Measurements from ENCODE around the gene CDH11. TPM values are rescaled to one million over a fixed set of nuclear protein-coding genes. Genes with fewer than 3 reads are reported as not detected.

Gene CDH11
- total RNA-seq, 1 donor: under 0.01 TPM

GRCh38 chr16:64989050-64989449, 132.8 kb downstream of the CDH11 start:
- no peak for DNase-seq (ENCODE audit: low read depth in 2 of 3, low spot score in 2 of 3)

GRCh38 chr16:64983963-64984362, 137.9 kb downstream of the CDH11 start:
- DNase-seq (ENCODE audit: low read depth in 2 of 3, low spot score in 2 of 3): no peak

DNA sequence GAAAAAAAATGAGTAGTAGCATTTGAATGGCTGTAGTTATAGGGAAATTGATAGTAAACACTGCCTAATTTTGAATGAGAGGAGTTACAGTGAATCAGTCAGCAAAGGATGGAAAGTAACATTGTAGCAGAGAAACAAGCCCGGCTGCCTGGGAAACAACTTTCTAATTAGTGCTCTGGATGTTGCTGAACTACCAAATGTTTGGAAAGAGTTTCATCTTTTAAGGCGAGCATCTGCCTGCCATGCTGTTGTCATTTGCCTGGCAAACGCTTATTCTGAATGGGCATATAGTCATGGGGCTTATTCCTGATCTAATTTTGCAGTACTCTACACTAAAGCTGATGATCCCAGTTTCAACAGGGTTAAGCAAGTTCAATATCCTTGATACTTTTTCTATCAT, 138.6 kb downstream of the CDH11 start:
- DNase-seq (ENCODE audit: low read depth in 2 of 3, low spot score in 2 of 3): no peak

- DNase-seq (ENCODE audit: low read depth in 2 of 3, low spot score in 2 of 3): no peak
Measured at GRCh38 chr16:64982581-64982980, 139.3 kb downstream of the CDH11 start.

- no peak for DNase-seq (ENCODE audit: low read depth in 2 of 3, low spot score in 2 of 3)
Measured at GRCh38 chr16:64981568-64982281, 140.1 kb downstream of the CDH11 start.

GRCh38 chr16:64977206-64977920, 144.5 kb downstream of the CDH11 start:
- no peak for DNase-seq (ENCODE audit: low read depth in 2 of 3, low spot score in 2 of 3)

- DNase-seq (ENCODE audit: low read depth in 2 of 3, low spot score in 2 of 3): no peak
Measured at GRCh38 chr16:64975821-64976220, 146.0 kb downstream of the CDH11 start.

DNA sequence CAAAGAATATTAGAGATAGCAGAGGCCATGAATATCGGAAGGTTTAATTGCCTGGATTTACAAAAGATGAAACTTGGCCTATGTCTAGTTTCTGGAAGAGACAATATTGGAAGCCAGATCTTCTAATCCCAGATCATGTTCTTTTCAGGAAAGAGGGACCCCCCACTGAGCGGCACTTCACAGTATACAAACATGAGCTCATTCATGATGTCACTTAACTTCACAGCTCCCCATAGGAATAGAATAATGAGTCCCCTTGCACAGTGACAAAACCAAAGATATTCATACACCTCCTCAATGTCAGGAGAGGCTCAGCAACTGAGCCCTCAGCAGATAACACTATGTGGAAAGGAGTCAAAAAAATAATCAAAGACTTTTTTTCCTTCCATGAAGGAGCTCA, 147.5 kb downstream of the CDH11 start:
- no peak for DNase-seq (ENCODE audit: low read depth in 2 of 3, low spot score in 2 of 3)

GRCh38 chr16:64973171-64973570, 148.7 kb downstream of the CDH11 start:
- no peak for DNase-seq (ENCODE audit: low read depth in 2 of 3, low spot score in 2 of 3)

DNA sequence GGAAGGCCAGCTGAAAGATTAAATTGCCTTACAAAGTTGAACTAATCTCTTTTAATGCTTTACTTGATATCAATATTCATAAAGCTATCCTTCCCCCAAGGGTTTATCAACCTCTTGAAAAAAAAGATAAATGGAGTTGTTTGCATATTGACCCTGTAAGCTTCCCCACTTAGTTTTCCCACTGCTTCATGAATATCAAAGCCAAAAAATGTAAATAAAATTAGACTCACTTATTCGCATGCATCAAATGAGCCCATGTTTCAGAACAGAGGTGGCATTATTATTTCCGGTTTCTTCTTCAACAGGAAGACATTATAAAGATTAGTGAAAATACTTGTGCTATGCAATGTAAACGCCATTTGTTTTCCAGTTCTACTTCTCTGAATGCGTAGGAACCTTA, 150.7 kb downstream of the CDH11 start:
- DNase-seq (ENCODE audit: low read depth in 2 of 3, low spot score in 2 of 3): no peak

- DNase-seq (ENCODE audit: low read depth in 2 of 3, low spot score in 2 of 3): no peak
Measured at GRCh38 chr16:64969221-64969620, 152.6 kb downstream of the CDH11 start.

GRCh38 chr16:64968539-64968938, 153.3 kb downstream of the CDH11 start:
- no peak for DNase-seq (ENCODE audit: low read depth in 2 of 3, low spot score in 2 of 3)

DNA sequence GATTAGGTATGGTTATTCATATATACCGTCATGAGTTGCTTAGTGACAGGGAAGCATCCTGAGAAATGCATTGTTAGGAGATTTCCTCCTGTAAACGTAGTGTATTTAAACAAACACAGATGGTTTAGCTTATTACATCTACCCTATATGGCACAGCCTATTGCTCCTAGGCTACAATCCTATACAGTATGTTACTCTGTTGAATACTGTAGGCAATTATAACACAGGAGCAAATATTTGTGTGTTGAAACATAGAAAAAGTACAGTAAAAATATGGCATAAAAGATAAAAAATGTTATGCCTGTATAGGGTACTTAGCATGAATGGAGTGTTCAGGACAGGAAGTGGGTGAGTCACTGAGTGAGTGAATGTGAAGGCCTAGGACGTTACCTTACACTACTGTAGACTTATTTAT, 157.7 kb downstream of the CDH11 start:
- no peak for DNase-seq (ENCODE audit: low read depth in 2 of 3, low spot score in 2 of 3)

- no peak for DNase-seq (ENCODE audit: low read depth in 2 of 3, low spot score in 2 of 3)
Measured at GRCh38 chr16:64962786-64963185, 159.1 kb downstream of the CDH11 start.

GRCh38 chr16:64957246-64957645, 164.6 kb downstream of the CDH11 start:
- DNase-seq (ENCODE audit: low read depth in 2 of 3, low spot score in 2 of 3): no peak

GRCh38 chr16:64952177-64952576, 169.7 kb downstream of the CDH11 start:
- no peak for DNase-seq (ENCODE audit: low read depth in 2 of 3, low spot score in 2 of 3)

DNA sequence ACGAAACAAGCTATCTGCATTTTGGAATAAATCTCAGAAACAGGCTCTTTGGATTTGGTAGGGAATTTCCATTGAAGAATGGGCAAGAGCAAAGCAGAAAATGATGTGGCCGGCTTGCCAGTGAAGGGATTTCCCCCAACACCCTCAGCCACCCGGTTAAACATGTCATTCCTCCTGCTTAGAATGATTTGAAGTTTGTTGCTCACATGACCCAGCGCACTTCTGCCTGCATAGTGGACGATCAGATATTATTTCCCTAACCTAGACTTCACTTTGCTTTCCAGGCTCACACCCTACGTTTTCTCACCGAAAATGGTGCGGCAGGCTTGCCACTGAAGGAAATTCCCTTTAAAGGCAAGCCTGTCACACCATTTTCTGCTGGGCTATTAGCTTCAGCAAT, 170.7 kb downstream of the CDH11 start:
- DNase-seq (ENCODE audit: low read depth in 2 of 3, low spot score in 2 of 3): no peak

DNA sequence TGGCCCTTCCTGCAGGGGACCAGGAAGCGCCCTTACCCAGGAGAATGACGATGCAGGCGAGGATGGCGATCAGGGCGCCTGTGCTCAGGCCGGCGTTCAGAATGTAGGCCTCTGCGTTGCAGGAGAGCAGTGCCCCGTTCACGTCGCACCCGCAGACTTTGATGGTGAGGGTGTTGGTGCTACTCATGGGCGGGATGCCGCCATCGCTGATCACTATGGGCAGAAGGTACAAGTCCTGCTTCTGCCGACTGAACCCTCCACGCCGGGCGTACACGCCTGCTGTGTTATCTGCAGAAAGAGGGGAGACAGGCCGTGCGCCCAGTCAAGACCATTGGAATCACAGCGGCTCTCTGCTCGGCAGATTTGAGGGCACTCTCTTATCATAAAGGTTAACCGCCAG, 171.1 kb downstream of the CDH11 start:
- no peak for DNase-seq (ENCODE audit: low read depth in 2 of 3, low spot score in 2 of 3)

- no peak for DNase-seq (ENCODE audit: low read depth in 2 of 3, low spot score in 2 of 3)
Measured at GRCh38 chr16:64950262-64950661, 171.6 kb downstream of the CDH11 start.

DNA sequence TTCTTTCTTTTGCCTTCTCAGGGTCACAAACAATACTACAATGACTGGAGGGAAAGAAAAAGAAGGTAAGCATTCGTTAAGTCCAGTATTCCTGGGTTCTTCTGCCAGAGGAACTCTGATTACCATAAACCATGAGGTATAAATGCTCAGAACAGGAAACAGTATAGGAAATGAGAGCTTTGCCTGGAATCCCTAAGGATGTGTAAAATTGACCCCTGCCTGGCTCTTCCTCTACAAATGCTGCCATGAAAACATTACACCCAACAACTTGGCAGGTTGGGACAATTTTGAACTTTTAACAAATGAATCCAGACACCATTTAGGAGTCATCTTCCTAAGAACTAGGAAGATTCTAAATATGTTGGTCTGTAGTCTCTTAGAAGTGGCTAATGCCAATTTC, 173.8 kb downstream of the CDH11 start:
- no peak for DNase-seq (ENCODE audit: low read depth in 2 of 3, low spot score in 2 of 3)

DNA sequence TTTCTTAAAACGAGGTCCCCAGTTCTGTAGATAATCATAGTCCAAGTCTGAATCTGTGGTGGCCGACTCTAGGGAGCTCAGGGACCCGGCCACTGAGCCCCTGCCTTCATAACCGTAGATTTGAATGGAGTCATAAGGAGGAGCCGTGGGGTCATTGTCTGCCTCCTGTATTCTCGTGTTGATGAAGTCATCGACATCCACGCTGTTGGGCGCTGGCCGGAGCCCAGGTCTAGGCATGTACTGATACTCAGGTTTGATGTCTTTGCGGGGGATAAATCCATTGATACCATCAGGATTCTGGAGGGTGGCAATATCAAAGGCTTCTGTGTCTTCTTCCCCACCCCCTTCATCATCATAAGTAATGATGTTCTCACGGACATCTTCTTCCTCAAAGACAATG, 174.2 kb downstream of the CDH11 start:
- DNase-seq (ENCODE audit: low read depth in 2 of 3, low spot score in 2 of 3): no peak

DNA sequence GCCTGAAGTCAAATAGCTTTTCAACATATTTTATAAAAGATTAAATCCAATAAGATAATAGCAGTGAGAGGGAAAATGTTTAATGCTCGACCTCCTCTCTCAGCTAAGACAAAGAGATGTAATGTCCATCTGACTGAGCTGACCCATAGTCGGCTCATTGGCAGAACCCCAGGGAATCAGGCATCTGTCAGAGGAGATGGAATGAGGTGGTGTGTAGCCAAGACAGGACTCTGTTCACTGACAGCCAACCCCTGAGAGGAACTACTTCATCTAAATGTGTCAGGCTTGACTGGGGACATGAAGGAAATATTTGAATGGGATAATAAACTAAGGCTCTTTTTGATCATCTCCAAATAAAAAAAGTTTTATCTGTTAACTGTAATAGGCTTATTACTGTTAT, 188.0 kb downstream of the CDH11 start:
- no peak for DNase-seq (ENCODE audit: low read depth in 2 of 3, low spot score in 2 of 3)

All from hematopoietic multipotent progenitor cell (in vitro differentiated cells).